HG03064 (cell line): Measurements from ENCODE around the gene EXOC4.

Experiments
- ATAC-seq: cut with Tn5 transposase; IDR thresholded peaks from one replicate; pipeline ENCODE4 v1.9.1; 2021; ENCODE audit warnings: low read depth; ENCODE audit not compliant: unreplicated experiment

The EXOC4 gene

GRCh38 chr7:133730360-133730759, 477.5 kb downstream of the EXOC4 start:
- ATAC-seq = no peak

GRCh38 chr7:133733401-133733800, 480.5 kb downstream of the EXOC4 start:
- ATAC-seq = no peak

DNA sequence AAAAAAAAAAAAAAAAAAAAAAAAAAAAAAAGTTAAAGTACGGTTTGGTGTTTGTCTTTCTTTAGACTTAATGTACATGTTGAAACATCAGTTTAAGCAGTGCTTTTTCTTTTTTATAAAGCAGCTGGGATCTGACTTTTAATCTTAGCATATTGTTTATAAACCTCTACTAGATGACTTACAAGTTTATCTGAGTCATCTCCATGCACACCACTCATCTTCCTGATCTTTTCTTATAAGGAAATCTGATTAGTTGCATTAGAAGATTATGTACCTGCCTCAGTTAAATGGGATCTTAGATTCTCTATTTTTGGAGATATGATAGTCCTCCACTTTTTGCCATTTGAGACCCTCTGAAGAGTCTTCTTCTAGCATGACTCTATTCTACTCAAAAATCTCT, 482.3 kb downstream of the EXOC4 start:
- no peak for ATAC-seq

DNA sequence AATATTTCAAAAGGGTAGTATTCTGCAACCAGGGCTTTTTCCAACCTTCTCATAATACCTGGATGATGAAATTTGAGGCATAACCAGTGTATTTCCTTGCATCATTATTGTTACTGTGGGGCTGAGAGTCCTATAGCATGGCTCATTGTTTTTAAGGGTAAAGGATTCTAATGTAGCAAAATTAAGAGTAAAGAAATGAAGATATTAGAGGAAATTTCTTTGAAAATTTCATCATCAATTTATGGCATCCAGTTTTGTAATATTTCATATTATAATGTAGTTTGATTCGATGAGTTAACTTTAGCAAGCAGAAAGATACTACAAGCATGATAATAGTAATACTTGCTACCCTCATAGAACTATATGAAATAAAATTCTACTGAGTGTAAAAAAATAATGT, 486.9 kb downstream of the EXOC4 start:
- no peak for ATAC-seq

- ATAC-seq = no peak
Measured at GRCh38 chr7:133741078-133741477, 488.2 kb downstream of the EXOC4 start.

- ATAC-seq = no peak
Measured at GRCh38 chr7:133741703-133742102, 488.8 kb downstream of the EXOC4 start.

DNA sequence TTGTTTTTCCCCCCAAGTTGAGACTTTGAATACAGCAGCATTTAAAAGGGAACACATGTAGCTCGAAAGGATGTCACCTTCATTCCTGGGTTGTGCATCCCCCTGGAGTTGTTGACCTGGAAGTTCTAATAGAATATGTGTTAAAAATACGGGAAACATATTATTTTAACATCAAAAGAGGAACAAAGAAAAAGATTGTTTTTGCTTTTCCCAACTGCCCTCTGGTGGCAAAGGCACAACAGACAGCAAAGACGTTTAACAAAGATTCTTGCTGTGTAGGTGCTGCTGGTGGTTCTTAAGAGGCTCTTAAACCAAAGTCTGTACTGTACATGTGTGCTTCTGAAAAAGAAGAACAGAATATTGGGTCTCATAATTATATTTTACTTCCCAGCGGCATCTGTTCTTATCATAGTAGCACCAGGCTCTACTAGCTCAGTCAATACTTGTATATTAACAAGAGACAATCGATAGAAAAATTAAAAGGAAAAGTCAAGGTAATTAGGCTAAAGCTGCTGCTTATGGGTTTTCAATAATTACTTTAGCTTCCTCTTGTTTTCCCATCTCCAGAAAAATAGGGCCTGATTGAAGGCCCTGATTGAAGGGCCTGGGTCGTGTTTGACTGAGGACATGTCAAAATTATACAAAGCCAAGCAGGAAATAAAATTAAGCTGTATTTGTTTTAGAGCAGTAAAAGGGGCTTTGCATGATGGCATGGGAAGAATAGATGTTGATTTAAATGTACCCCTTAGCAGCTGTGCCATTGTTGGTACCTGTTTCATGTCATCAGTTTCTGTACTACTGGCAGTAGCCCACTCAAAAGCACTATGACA, 490.0 kb downstream of the EXOC4 start:
- no peak for ATAC-seq

- ATAC-seq = no peak
Measured at GRCh38 chr7:133744451-133744850, 491.6 kb downstream of the EXOC4 start.

- ATAC-seq = no peak
Measured at GRCh38 chr7:133746305-133746704, 493.4 kb downstream of the EXOC4 start.

- no peak for ATAC-seq
Measured at GRCh38 chr7:133746847-133747246, 494.0 kb downstream of the EXOC4 start.

GRCh38 chr7:133748443-133749407, 495.8 kb downstream of the EXOC4 start:
- no peak for ATAC-seq

DNA sequence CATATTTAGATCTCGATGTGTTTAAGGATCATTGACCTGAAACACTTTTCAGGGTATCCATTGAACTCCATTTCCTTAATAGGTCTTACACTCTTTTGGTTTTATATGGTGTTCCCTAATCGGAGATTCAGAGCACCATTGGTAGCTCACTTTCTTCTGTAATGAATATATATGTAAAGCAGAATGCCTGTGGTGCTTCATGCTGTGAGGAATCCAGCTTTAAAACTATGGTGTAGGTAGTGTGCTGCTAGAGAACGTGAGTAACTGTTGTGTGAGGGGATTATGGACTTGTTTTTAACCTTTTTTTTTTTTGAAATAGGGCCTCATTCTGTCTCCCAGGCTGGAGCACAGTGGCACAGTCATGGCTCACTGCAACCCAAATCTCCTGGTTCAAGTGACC, 497.4 kb downstream of the EXOC4 start:
- no peak for ATAC-seq

GRCh38 chr7:133751079-133751478, 498.2 kb downstream of the EXOC4 start:
- ATAC-seq = no peak

- ATAC-seq = no peak
Measured at GRCh38 chr7:133753513-133753912, 500.6 kb downstream of the EXOC4 start.

GRCh38 chr7:133754708-133755107, 501.8 kb downstream of the EXOC4 start:
- no peak for ATAC-seq

- ATAC-seq = no peak
Measured at GRCh38 chr7:133755901-133756300, 503.0 kb downstream of the EXOC4 start.

DNA sequence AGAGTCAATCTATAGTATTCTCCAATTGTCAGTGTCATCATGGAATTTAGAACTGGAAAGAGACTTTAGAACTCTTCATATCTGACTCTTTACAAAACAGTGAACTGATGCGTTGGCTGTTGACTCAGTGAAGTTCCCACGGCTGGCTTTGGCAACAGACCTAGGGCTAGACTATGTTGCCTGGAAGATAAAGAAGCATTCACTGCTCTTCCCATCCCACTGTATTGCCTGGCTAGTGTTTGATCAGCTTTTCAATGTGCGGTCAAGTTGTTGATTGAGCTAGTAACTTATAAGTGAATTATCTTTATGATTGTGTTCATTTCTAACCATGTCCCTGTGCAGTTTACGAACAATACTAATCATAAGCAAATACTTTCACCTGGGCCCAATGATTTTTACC, 508.6 kb downstream of the EXOC4 start:
- no peak for ATAC-seq

GRCh38 chr7:133763076-133763640, 510.3 kb downstream of the EXOC4 start:
- ATAC-seq = no peak

DNA sequence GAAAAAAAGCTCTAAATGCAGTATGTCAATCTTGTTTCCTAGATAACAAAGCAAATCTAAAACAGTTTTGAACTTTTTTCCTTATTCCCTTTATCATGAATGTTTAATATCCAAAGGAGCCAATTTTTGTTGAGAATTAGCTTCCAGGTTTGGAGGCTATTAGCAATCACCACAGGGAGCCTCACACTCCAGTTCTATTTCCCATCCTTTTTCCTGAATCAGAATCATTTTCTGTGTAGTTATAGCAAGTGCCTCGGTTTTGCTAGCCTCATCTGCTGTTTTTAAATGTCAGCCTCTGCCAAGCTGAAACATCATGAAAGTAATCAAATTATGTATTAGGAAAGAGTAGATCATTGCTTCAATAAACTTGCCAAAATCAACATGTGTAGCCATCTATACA, 516.8 kb downstream of the EXOC4 start:
- no peak for ATAC-seq

DNA sequence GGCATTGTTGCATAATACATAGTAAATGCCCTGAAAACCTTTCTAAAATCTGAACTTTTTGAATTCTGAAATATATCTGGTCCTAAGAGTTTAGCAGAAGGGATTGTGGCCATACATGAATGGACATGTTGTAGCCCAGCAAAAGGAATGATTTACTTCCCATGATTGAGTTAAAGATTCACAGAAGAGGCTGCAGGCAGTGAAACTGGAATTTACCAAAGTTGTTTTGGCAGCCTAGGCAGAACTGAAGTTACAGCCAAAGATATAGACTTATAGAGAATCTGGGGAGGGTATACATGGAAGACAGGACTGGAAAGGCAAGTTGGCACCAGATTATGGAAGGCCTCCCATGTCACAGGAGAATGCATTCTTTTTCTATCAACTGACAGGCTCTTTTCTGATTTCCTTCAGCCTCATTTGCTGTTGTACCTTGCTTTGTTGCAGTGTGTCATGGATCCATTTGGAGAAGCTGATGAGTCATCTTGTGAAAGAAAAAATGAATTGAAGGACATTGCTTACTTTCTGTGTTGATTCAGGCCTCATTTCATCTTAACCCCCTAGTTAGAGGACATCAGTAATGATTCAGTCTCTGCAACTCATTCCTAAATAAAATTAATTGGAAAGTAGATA, 518.1 kb downstream of the EXOC4 start:
- ATAC-seq = no peak
